GM23248 (cell line): ENCODE data around the gene IRF2BP1. TPM values are rescaled to one million over a fixed set of nuclear protein-coding genes. Genes with fewer than 3 reads are reported as not detected.
"Not testable (repeated sequence)": the region's sequence is repeated elsewhere in the genome, so short reads cannot be mapped to it uniquely, and the experiment has no call there.

ENCODE experiments used
- DNase-seq: peaks from one replicate; pipeline ENCODE4 v3.0.0-alpha.2; 2015
- H2AFZ ChIP-seq: fragments of 200-600 bp; sonication (generic); 2 replicates; pipeline ENCODE4 v1.6.1; 2016; ENCODE audit warnings: antibody characterized with exemption
- H3F3A ChIP-seq: fragments of 200-600 bp; sonication (generic); 2 replicates; pipeline ENCODE4 v1.6.1; 2016; ENCODE audit warnings: mild to moderate bottlenecking, antibody characterized with exemption, mixed run types; ENCODE audit not compliant: insufficient read depth
- H3K27ac ChIP-seq: fragments of 200-600 bp; sonication (generic); 2 replicates; pipeline ENCODE4 v1.5.1; 2016; ENCODE audit warnings: mild to moderate bottlenecking
- H3K27me3 ChIP-seq: fragments of 200-600 bp; sonication (generic); replicated peaks from 2 replicates; pipeline ENCODE4 v1.6.1; 2016; ENCODE audit warnings: mild to moderate bottlenecking; ENCODE audit not compliant: insufficient read depth
- H3K36me3 ChIP-seq: fragments of 200-600 bp; sonication (generic); 2 replicates; pipeline ENCODE4 v1.6.1; 2016; ENCODE audit warnings: low read depth, mild to moderate bottlenecking
- H3K4me1 ChIP-seq: fragments of 200-600 bp; sonication (generic); 2 replicates; pipeline ENCODE4 v1.6.1; 2016; ENCODE audit warnings: mild to moderate bottlenecking; ENCODE audit not compliant: insufficient read depth
- H3K4me2 ChIP-seq: fragments of 200-600 bp; sonication (generic); one replicate; pipeline ENCODE4 v1.6.1; 2016; ENCODE audit warnings: mild to moderate bottlenecking; ENCODE audit not compliant: unreplicated experiment
- H3K4me3 ChIP-seq: fragments of 200-600 bp; sonication (generic); 2 replicates; pipeline ENCODE4 v1.5.1; 2016; ENCODE audit warnings: mild to moderate bottlenecking
- H3K79me2 ChIP-seq: fragments of 200-600 bp; sonication (generic); 2 replicates; pipeline ENCODE4 v1.6.1; 2016; ENCODE audit warnings: mild to moderate bottlenecking; ENCODE audit not compliant: insufficient read depth
- H3K9ac ChIP-seq: fragments of 200-600 bp; sonication (generic); 2 replicates; pipeline ENCODE4 v1.6.1; 2016; ENCODE audit warnings: mild to moderate bottlenecking
- H3K9me2 ChIP-seq: fragments of 200-600 bp; sonication (generic); 2 replicates; pipeline ENCODE4 v1.6.1; 2016; ENCODE audit warnings: mixed run types, mild to moderate bottlenecking, moderate library complexity; ENCODE audit not compliant: insufficient read depth
- H3K9me3 ChIP-seq: fragments of 200-600 bp; sonication (generic); one replicate; pipeline ENCODE4 v1.6.1; 2017; ENCODE audit warnings: low read depth
- H4K20me1 ChIP-seq: fragments of 200-600 bp; sonication (generic); 2 replicates; pipeline ENCODE4 v1.6.0; 2016; ENCODE audit not compliant: insufficient read depth
- EZH2 ChIP-seq: fragments of 200-600 bp; sonication (generic); IDR thresholded peaks from 2 replicates; pipeline ENCODE4 v1.6.1; 2018; ENCODE audit warnings: antibody characterized with exemption, mild to moderate bottlenecking; ENCODE audit not compliant: insufficient read depth, poor library complexity, severe bottlenecking
- EZH2phosphoT487 ChIP-seq: fragments of 200-600 bp; sonication (generic); IDR thresholded peaks from 2 replicates; pipeline ENCODE4 v1.6.1; 2018; ENCODE audit warnings: antibody characterized with exemption, moderate library complexity, mild to moderate bottlenecking, low read depth; ENCODE audit not compliant: insufficient read depth
- whole genome bisulfite sequencing, 2 experiments: methylation state at CpG; one replicate each; pipeline ENCODE4 v1.1.6; 2015 to 2017; ENCODE audit warnings: low lambda C conversion rate in 2 of 2, low coverage in 1 of 2; ENCODE audit errors: missing lambda C conversion rate in 2 of 2; 5-methylcytosine and 5-hydroxymethylcytosine counted together
- in situ Hi-C: fragments of 300-500 bp; cut with MboI; formaldehyde crosslinking; loops from 2 replicates; pipeline ENCODE4 v1.15.0; 2020
- polyA plus RNA-seq: library from polyadenylated mRNA; unstranded; fragments of >200 nt; fragmentation: Nextera tagmentation; extraction: Ambion mirVana; gene quantifications from 2 replicates; pipeline ENCODE4 v1.2.1, GENCODE V29; 2016
- total RNA-seq: library from RNA; depleted of rRNA; stranded (reverse); fragments of >200 nt; shearing (Covaris generic); gene quantifications from 2 replicates; pipeline ENCODE4 v1.2.3, GENCODE V29; 2014

IRF2BP1 gene
- total and polyA plus RNA-seq, 2 experiments from 2014 or later = 8.6 to 53.8 TPM

GRCh38 chr19:45872095-45872919, 13.6 kb downstream of the IRF2BP1 start:
- H3K27ac ChIP-seq = no peak overlapping the region
- WGBS, 2 experiments = 86 to 87% methylated on average over 25 to 34 of the region's 34 CpGs
- in situ Hi-C loops = no loop called here
- H3K4me2 ChIP-seq = no peak overlapping the region
- TF ChIP-seq EZH2phosphoT487 = no peak
- TF ChIP-seq EZH2 = no peak
- H4K20me1 ChIP-seq = no peaks in the 10 kb centered on the region
- no peak overlapping the region for H2AFZ ChIP-seq
- H3K4me1 ChIP-seq = no peaks in the 10 kb centered on the region
- no peak overlapping the region for H3K9ac ChIP-seq
- no peaks in the 10 kb centered on the region for H3K9me3 ChIP-seq
- no peaks in the 10 kb centered on the region for H3K79me2 ChIP-seq
- no peaks in the 10 kb centered on the region for H3K36me3 ChIP-seq
- H3K9me2 ChIP-seq = no peaks in the 10 kb centered on the region
- no peaks in the 10 kb centered on the region for H3K27me3 ChIP-seq
- DNase-seq = no peak
- no peaks in the 10 kb centered on the region for H3F3A ChIP-seq
- H3K4me3 ChIP-seq = no peak overlapping the region

GRCh38 chr19:45870798-45871197, 15.1 kb downstream of the IRF2BP1 start:
- Histone ChIP-seq H3K27ac (no peak overlapping the region), H3K4me2 (no peak overlapping the region), H3K4me3 (no peak overlapping the region), H3F3A (no peaks in the 10 kb centered on the region), H3K4me1 (no peaks in the 10 kb centered on the region), H4K20me1 (no peaks in the 10 kb centered on the region), H3K9me2 (no peaks in the 10 kb centered on the region), H3K9ac (no peak overlapping the region), H3K79me2 (no peaks in the 10 kb centered on the region), H3K36me3 (no peaks in the 10 kb centered on the region), H3K9me3 (no peaks in the 10 kb centered on the region), H2AFZ (no peak overlapping the region), H3K27me3 (peaks cover 8% of the 10 kb centered on the region)
- WGBS, 2 experiments = 67 to 75% methylated on average over 5 of the region's 5 CpGs
- TF ChIP-seq EZH2 = no peak
- no peak for TF ChIP-seq EZH2phosphoT487
- in situ Hi-C loops = no loop called here
- no peak for DNase-seq

- H3K9me3 ChIP-seq, H3K4me2 ChIP-seq, H3F3A ChIP-seq, H3K9ac ChIP-seq, H3K27ac ChIP-seq, in situ Hi-C loops, H3K9me2 ChIP-seq, H3K36me3 ChIP-seq, DNase-seq, H3K79me2 ChIP-seq, H3K4me3 ChIP-seq, H3K4me1 ChIP-seq, H4K20me1 ChIP-seq, H2AFZ ChIP-seq: not testable (repeated sequence)
- WGBS, 2 experiments = 91 to 92% methylated on average over 4 of the region's 4 CpGs
- H3K27me3 ChIP-seq = peaks cover 27% of the 10 kb centered on the region
These were observed 18.7 kb downstream of the IRF2BP1 start for GRCh38 chr19:45867241-45867640.

GRCh38 chr19:45866400-45867176, 19.4 kb downstream of the IRF2BP1 start:
- H3K9ac ChIP-seq = no peak overlapping the region
- H3K79me2 ChIP-seq = peaks cover 10% of the 10 kb centered on the region
- H3K27ac ChIP-seq = no peak overlapping the region
- H4K20me1 ChIP-seq = no peaks in the 10 kb centered on the region
- H3K4me1 ChIP-seq = peaks cover 4% of the 10 kb centered on the region; the same call in 1 of the 2 replicates
- H3K4me3 ChIP-seq = no peak overlapping the region
- peaks cover 10% of the 10 kb centered on the region; the same call in 1 of the 2 replicates for H3F3A ChIP-seq
- DNase-seq = no peak
- H3K36me3 ChIP-seq = no peaks in the 10 kb centered on the region
- in situ Hi-C loops = no loop called here
- no peaks in the 10 kb centered on the region for H3K9me2 ChIP-seq
- H3K9me3 ChIP-seq = no peaks in the 10 kb centered on the region
- peaks cover 27% of the 10 kb centered on the region for H3K27me3 ChIP-seq
- no peak overlapping the region for H2AFZ ChIP-seq
- H3K4me2 ChIP-seq = no peak overlapping the region
- 50 to 71% methylated on average over 7 to 11 of the region's 11 CpGs for WGBS, 2 experiments
- TF ChIP-seq EZH2phosphoT487 (no peak), EZH2 (no peak)
